Prostate gland (tissue), 2 donors: ENCODE measurements around the gene LSM2. TPM values are rescaled to one million over a fixed set of nuclear protein-coding genes. Genes with fewer than 3 reads are reported as not detected.
A peak's percentile ranks its signal among the peaks of the same experiment; 100 is the strongest.

Experiments
- DNase-seq: peaks from one replicate; pipeline ENCODE4 v3.0.0-alpha.2; 2019; ENCODE audit warnings: low spot score
- H3K27ac ChIP-seq, 2 donors: fragments of 200-600 bp; sonication (generic); 2 replicates each; pipeline ENCODE4 v1.5.1; 2017 to 2019
- H3K27me3 ChIP-seq: fragments of 200-600 bp; sonication (generic); replicated peaks from 2 replicates; pipeline ENCODE4 v1.5.1; 2019; ENCODE audit not compliant: insufficient read depth
- H3K36me3 ChIP-seq, 2 donors: fragments of 200-600 bp; sonication (generic); 1 replicate in 1 of 2; 2 replicates in 1 of 2; pipeline versions ENCODE4 v1.5.1 to v1.8.1; 2017 to 2019
- H3K4me1 ChIP-seq: fragments of 200-600 bp; sonication (generic); replicated peaks from 2 replicates; pipeline ENCODE4 v1.5.1; 2019
- H3K4me3 ChIP-seq, 2 donors: fragments of 200-600 bp; sonication (generic); 2 replicates each; pipeline ENCODE4 v1.5.1; 2017 to 2019
- H3K9me3 ChIP-seq: fragments of 200-600 bp; sonication (generic); 2 replicates; pipeline ENCODE4 v1.5.1; 2017
- CTCF ChIP-seq, 4 experiments: fragments of 200-600 bp in 2 of 4; fragments of 450-650 bp in 2 of 4; sonication (generic) in 2 of 4; IDR thresholded peaks; 1 replicate in 3 of 4; 2 replicates in 1 of 4; pipeline ENCODE4 v1.5.1; 2016 to 2019; ENCODE audit warnings: antibody characterized with exemption in 4 of 4, mild to moderate bottlenecking in 2 of 4, moderate library complexity in 2 of 4
- POLR2A ChIP-seq: fragments of 450-650 bp; IDR thresholded peaks from one replicate; pipeline ENCODE4 v1.6.1; 2016; ENCODE audit warnings: antibody characterized with exemption, mild to moderate bottlenecking
- POLR2AphosphoS5 ChIP-seq: sonication (generic); formaldehyde crosslinking; IDR thresholded peaks from one replicate; pipeline ENCODE4 v1.6.1; 2017; ENCODE audit warnings: antibody characterized with exemption
- WGBS: methylation state at CpG from one replicate; pipeline ENCODE4 v1.1.5; 2018; 5-methylcytosine and 5-hydroxymethylcytosine counted together
- intact Hi-C: fragments of 100-400 bp; cut with DNase I; formaldehyde crosslinking; loops from one replicate; pipeline ENCODE4 v1.14.2; 2022
- total RNA-seq, 2 donors: library from RNA; depleted of rRNA; stranded (reverse); fragments of >200 nt; gene quantifications; one replicate each; pipeline ENCODE4 v1.1.0, GENCODE V29; 2016

Gene LSM2
- total RNA-seq, 2 donors from 2014 or later: 51.9 to 52.5 TPM

GRCh38 chr6:31797588-31797987, 9.2 kb downstream of the LSM2 start:
- Histone ChIP-seq H3K4me1 (peaks cover 3% of the 10 kb centered on the region), H3K36me3 (no peaks in the 10 kb centered on the region), H3K4me3 (no peak overlapping the region), H3K9me3 (no peaks in the 10 kb centered on the region), H3K27me3 (no peaks in the 10 kb centered on the region), H3K27ac (peak overlapping the region in 1 of 2 donors; percentile 97)
- intact Hi-C loops: no loop called here
- 55% methylated on average over 5 of the region's 5 CpGs for WGBS
- DNase-seq: no peak
- TF ChIP-seq CTCF (IDR thresholded peaks at IDR 0.05) (no peak), POLR2AphosphoS5 (no peak), POLR2A (no peak)

- H3K4me3 ChIP-seq: no peak overlapping the region
- DNase-seq: no peak
- intact Hi-C loops: no loop called here
- no peaks in the 10 kb centered on the region for H3K27me3 ChIP-seq
- peaks cover 3% of the 10 kb centered on the region for H3K4me1 ChIP-seq
- no peaks in the 10 kb centered on the region for H3K36me3 ChIP-seq
- WGBS: 73% methylated on average over 2 of the region's 2 CpGs
- no peaks in the 10 kb centered on the region for H3K9me3 ChIP-seq
- TF ChIP-seq POLR2A: no peak
- TF ChIP-seq POLR2AphosphoS5: no peak
- TF ChIP-seq CTCF (IDR thresholded peaks at IDR 0.05): no peak
- peak overlapping the region in 1 of 2 donors; percentile 97 for H3K27ac ChIP-seq
These were observed 9.8 kb downstream of the LSM2 start for GRCh38 chr6:31796993-31797385.

DNA sequence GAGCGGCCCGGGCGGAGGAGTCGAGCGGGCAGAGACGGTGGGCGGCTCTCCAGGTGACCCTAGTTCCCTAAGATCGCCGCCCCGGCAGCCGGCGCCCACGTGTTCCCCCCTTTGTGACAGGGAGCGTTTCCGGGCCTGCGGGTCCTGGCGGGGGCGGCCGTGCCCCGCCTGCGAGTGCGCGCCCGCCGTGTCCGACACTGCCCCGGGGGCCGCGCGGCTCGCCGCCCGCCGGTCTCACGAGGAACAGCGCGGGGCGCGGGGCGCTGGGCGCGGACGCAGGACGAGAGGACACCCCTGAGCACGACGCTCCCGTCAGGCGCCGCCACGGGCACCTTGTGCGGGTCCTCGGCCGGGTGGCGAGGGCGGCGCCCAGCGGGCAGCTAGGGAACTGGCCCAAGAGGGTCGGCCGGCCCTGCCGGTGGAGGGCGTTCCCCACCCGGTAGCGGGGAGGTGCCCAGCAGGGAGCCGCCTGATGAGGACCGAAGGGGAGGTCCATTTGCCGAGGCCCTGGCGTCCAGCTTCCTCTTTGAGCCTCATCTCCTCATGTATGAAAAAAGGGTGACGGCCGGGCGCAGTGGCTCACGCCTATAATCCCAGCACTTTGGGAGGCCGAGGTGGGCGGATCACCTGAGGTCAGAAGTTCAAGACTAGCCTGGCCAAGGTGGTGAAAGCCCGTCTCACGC, 11.0 kb downstream of the LSM2 start, which contains the start of gene VARS1:
Gene VARS1, minus strand, starts transcription at position 137 of the 683 bp plus-strand sequence. CDS start 535 bp downstream, outside the sequence.
- TF ChIP-seq POLR2A (peak; percentile 51), CTCF (IDR thresholded peaks at IDR 0.05) (peak; percentile 75 to 98 (median 88)), POLR2AphosphoS5 (peak; percentile 84)
- 2% methylated on average over 36 of the region's 75 CpGs for WGBS
- H3K4me1 ChIP-seq: peaks cover 3% of the 10 kb centered on the region
- no peaks in the 10 kb centered on the region for H3K9me3 ChIP-seq
- no peaks in the 10 kb centered on the region for H3K36me3 ChIP-seq
- no peaks in the 10 kb centered on the region for H3K27me3 ChIP-seq
- DNase-seq: peak; percentile 84
- intact Hi-C loops: no loop called here
- H3K4me3 ChIP-seq: peak within 1 kb of the TSS; percentile 92 to 96
- peak within 1 kb of the TSS; percentile 89 to 97 for H3K27ac ChIP-seq

GRCh38 chr6:31794866-31795615, 11.7 kb downstream of the LSM2 start:
- TF ChIP-seq POLR2AphosphoS5: no peak
- no peak for TF ChIP-seq CTCF (IDR thresholded peaks at IDR 0.05)
- no peak for TF ChIP-seq POLR2A
- WGBS: 1% methylated on average over 44 of the region's 44 CpGs
- H3K4me3 ChIP-seq: peak overlapping the region; percentile 92 to 96
- H3K9me3 ChIP-seq: no peaks in the 10 kb centered on the region
- H3K36me3 ChIP-seq: no peaks in the 10 kb centered on the region
- no peaks in the 10 kb centered on the region for H3K27me3 ChIP-seq
- intact Hi-C loops: no loop called here
- H3K4me1 ChIP-seq: peaks cover 3% of the 10 kb centered on the region
- peak; percentile 24 for DNase-seq
- H3K27ac ChIP-seq: peak overlapping the region; percentile 89 to 97
